HG03442 (cell line): Measurements from ENCODE around the gene KIAA0586.
"Not testable (repeated sequence)": the region's sequence is repeated elsewhere in the genome, so short reads cannot be mapped to it uniquely, and the experiment has no call there.

Source experiments
- ATAC-seq: cut with Tn5 transposase; IDR thresholded peaks from one replicate; pipeline ENCODE4 v1.9.1; 2021; ENCODE audit warnings: mild to moderate bottlenecking, moderate library complexity; ENCODE audit not compliant: unreplicated experiment

KIAA0586 gene

DNA sequence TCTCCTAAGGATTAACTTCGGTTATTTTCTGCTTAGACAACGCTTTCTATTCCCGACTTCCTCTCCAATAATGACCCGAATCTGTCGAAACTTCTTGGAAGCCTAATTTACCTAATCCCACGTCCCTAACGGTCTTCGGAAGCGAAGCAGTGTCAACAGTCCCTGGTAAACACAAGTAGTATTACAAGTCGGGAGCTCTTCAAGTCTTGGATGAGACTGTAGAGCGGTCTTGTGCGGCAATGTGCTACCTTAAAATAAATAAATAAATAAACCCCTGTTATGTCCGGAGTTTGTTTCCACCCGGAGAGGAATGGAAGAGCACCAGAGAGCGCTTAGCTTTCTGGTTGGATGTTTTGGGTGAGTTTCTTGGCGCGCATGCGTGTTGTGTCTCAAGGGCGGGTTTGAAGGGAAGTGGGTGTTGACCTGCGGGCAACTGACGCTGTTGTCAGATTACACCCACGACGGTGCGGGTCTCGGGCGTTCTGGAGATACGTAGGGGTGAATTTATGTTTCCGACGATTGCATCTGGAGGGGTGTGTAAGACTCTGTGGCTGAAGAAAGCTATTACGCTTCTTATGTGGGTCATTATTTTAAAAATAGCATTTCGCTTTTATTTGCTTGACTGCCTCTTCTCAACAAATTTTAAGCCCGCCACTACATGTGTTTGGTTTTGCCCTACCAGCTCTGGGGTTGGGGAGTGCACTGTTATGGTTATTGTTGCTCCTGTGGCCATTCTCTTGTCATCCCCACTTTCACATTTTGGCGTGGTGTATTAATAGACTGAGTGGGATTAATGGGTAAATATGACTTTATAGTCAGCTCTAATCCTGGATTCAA is at the start of gene KIAA0586, which contains the start of gene TIMM9:
Gene KIAA0586, plus strand, starts transcription at position 439 of the 837 bp plus-strand sequence. CDS start 546 bp downstream, outside the sequence.
Gene TIMM9, minus strand, starts transcription at position 251 of the 837 bp plus-strand sequence. CDS start 15,586 bp downstream, outside the sequence.
- peak; percentile 90 for ATAC-seq

DNA sequence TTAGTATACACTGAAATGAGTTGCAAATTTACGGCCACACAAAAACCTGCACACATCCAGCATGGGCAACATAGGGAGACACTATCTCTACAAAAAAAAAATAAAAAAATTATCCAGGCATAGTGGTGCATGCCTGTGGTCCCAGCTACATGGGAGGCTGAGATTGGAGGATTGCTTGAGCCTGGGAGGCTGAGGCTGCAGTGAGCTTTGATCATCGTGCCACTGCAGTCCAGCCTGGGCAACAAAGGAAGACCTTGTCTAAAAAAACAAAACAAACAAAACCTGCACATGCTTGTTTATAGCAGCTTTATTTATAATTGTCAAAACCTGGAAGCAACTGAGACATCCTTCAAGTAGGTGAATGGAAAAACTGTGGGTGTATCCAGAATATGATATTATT is 36.7 kb upstream of the KIAA0586 start:
- no peak for ATAC-seq

DNA sequence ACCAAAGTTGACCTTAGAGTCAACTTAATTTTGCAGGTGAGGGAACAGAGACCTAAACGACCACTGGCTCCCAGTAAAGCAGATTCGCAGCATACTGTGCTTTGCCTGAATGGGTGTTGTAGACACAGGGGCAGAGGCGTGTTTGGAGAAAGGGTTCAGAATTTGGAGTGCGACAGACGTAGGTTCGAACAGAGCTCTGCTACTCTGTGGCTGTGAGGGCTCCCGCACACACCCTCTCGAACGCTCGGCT is 32.0 kb upstream of the KIAA0586 start:
- no peak for ATAC-seq

DNA sequence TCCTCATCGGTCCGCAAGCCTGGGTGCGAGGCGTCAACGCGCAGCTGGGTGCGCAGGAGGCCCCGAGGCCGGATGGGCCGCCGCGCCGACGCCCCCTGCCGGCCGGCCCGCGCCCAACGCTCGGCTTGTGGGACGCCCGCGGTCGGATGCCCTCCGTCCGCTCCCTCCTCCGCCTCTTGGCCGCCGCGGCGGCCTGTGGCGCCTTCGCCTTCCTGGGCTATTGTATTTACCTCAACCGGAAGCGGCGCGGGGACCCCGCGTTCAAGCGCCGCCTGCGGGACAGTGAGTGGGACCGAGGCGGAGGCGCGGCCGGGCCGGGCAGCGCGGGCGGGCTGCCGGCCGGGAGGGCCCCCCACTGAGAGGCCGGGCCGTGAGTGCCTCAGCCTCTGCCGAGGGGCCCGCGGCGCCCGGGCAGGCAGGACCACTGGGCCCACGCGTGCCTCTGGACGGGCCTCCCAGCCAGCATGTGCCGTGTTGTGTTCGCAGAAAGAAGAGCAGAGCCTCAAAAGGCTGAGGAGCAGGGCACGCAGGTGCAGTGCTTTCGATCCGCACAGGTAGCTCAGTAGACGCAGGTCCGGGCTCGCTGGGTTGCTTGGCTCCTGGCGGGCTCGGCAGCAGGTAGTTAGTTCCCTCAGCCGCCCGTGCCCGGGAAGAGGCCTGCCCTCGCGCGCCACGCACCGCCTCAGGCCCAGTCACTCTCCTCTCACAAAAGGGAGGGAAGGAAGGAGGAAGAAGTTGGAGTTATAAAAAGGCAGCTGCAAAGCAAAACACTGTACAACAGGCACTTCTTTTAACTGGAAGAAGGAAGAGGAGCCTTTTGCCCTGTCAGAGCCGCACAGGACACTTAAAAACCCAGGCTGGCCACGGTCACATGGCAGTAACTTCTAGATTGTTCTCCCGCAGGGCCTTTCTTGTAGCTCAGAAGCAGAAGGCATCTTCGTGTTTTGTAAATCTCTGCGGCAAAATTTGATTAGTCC is 31.4 kb upstream of the KIAA0586 start, which contains the start of gene TOMM20L:
Gene TOMM20L, plus strand, starts transcription at position 119 of the 977 bp plus-strand sequence. Its CDS starts 28 bp downstream, at position 147.
- ATAC-seq = peak; percentile 95

DNA sequence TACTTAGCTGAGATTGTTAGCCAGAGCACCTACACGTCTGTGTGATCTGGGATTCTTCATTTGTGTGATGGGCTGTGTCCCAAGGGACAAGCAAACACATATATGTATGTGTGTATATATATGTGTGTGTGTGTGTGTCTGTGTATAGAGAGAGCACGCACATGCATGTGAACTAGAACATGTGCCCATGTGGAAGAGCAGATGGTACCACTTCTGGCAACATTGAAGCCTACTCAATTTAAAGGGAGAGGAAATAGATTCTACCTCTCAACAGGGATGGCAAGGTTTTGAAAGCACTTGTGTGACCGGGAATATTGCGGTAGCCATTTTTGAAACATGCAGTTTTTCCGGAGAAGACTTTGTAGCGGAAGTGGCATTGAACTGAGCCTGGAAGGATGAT is 30.4 kb upstream of the KIAA0586 start:
- ATAC-seq = no peak

- no peak for ATAC-seq
Measured at GRCh38 chr14:58398495-58398894, 29.0 kb upstream of the KIAA0586 start.

GRCh38 chr14:58398895-58399294 is 28.6 kb upstream of the KIAA0586 start:
- ATAC-seq = no peak

- no peak for ATAC-seq
Measured at GRCh38 chr14:58401587-58401986, 25.9 kb upstream of the KIAA0586 start.

GRCh38 chr14:58408681-58409215 is 18.8 kb upstream of the KIAA0586 start:
- ATAC-seq = no peak

DNA sequence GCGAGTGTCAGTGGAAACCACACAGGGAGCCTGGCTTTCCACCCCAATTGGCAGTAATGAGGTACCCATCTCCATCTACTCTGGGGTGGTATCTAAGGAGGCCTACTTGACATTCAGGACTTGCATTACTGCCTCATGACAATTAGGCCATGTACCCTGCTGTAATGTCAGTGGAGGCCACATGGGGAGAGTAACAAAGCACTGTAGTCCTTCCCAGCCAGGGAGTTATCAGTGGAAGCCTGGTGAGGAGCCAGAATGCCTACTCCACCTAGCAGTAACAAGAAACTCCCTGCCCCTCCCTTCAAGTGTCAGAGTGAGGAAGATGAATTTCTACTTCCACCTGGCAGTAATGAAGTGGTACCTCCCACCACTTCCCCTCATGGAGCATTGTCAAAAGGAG is 12.7 kb upstream of the KIAA0586 start:
- no peak for ATAC-seq

GRCh38 chr14:58415636-58416547 is 11.6 kb upstream of the KIAA0586 start:
- no peak for ATAC-seq

GRCh38 chr14:58416934-58417333 is 10.6 kb upstream of the KIAA0586 start:
- not testable (repeated sequence) for ATAC-seq

DNA sequence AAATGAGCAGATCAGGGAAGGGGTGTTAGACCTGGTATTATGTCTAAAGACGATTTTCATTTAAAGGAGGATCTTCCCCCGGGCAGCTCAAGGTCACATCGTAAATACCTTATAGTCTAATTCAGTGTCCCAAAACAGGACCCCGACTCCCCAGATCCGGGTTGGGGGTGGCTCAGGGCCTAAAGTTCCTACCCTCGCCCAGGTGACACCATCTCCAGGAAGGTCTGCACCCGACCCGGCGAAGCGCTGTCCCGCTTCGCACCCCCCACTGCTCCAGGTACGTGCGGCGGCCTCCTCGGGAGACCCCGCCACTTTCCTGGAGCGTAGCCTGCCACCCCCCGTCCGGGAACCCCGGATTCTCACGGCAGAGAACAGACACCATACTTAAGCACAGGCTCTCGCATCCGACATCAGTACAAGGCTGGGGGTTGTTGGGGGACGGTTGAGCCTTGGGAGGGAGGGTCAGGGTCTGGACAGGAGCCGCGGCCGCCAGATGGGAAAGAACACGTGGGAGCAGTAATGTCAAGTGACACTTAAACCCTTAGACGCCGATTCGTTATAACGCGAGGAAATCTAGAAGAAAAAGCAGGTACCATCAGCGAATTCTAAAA is 744 bp upstream of the KIAA0586 start:
- ATAC-seq = peak; percentile 39

- no peak for ATAC-seq
Measured at GRCh38 chr14:58428118-58428683, 682 bp downstream of the KIAA0586 start.

GRCh38 chr14:58430156-58430555 is 2.6 kb downstream of the KIAA0586 start:
- no peak for ATAC-seq

DNA sequence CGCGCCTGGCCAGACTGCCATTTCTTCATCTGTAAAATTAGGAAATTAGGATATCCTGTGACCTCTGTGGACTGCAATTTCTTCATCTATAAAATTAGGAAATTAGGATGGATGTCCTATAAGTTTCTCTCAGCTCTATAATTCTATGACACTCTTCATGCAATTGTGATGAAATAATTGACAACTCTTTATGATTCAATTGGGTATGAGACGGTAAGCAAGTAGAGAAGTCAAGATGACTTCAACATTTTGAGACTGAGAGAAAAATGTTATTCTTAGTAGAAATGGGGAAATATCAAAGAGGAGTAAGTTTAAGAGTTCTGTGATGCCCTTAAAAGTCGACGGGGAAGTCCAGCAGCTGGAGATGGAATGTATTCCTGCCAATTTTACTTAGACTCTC is 12.0 kb downstream of the KIAA0586 start:
- no peak for ATAC-seq

GRCh38 chr14:58444627-58445026 is 17.1 kb downstream of the KIAA0586 start:
- no peak for ATAC-seq

- ATAC-seq = no peak
Measured at GRCh38 chr14:58455593-58456265, 28.2 kb downstream of the KIAA0586 start.

DNA sequence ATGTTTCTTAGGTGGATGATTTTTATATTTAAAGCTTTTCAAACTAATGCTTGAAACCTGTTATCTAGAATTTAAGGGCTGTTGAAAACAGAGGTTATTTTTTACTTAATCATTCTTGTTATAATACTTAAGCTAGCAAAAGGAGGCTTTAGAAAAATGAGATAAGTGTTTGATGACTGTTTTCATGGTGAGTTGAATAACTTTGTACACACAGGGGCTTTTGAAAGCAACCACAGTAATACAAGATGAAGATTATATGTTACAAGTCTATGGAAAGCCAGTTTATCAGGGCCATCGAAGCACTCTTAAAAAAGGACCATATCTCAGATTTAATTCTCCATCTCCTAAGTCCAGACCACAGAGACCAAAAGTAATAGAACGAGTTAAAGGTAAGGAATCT is 33.3 kb downstream of the KIAA0586 start:
- no peak for ATAC-seq
